IMR-90 (cell line): Measurements from ENCODE around the gene GNMT. TPM values are rescaled to one million over a fixed set of nuclear protein-coding genes. Genes with fewer than 3 reads are reported as not detected.

Experiments
- ATAC-seq: fragments of 200-7000 bp; cut with Tn5 transposase; 2 replicates; pipeline ENCODE4 v1.9.1; 2020; ENCODE audit warnings: low read depth, mild to moderate bottlenecking, moderate library complexity
- BruUV-seq: library from RNA; stranded (reverse); fragments of 400-500 nt; replicated peaks from 2 replicates; lab custom pipeline; 2021; lab: Mats Ljungman, UMichigan
- CTCF ChIA-PET: fragments of 300-600 bp; formaldehyde crosslinking; extraction: SDS; loops from one replicate; lab custom pipeline; 2021; ENCODE audit warnings: antibody characterized with exemption; lab: Yijun Ruan, JAX
- POLR2A ChIA-PET: fragments of 300-600 bp; sonication (Branson Sonifier 250); formaldehyde crosslinking; loops from one replicate; lab custom pipeline; 2022; ENCODE audit warnings: antibody characterized with exemption; ENCODE audit not compliant: unreplicated experiment; lab: Charles Lee
- DNase-seq: peaks from one replicate; pipeline ENCODE4 v3.0.0; 2013
- H2AFZ ChIP-seq: replicated peaks from 2 replicates; pipeline ENCODE3; 2013; ENCODE audit warnings: low read length, mild to moderate bottlenecking; ENCODE audit not compliant: poor library complexity
- H2AK5ac ChIP-seq: 2 replicates; pipeline ENCODE4 v1.6.1; 2013; ENCODE audit warnings: low read depth, low read length, inconsistent platforms
- H2AK9ac ChIP-seq: replicated peaks from 2 replicates; pipeline ENCODE3; 2013; ENCODE audit warnings: mild to moderate bottlenecking, low read depth, low read length, moderate library complexity; ENCODE audit not compliant: poor library complexity
- H2BK120ac ChIP-seq: 2 replicates; pipeline ENCODE4 v1.6.1; 2013; ENCODE audit warnings: low read depth, low read length, inconsistent platforms
- H2BK15ac ChIP-seq: 3 replicates; pipeline ENCODE4 v1.6.1; 2013; ENCODE audit warnings: low read depth, low read length, inconsistent platforms
- H2BK20ac ChIP-seq: 2 replicates; pipeline ENCODE4 v1.6.1; 2013; ENCODE audit warnings: low read depth, mild to moderate bottlenecking, inconsistent platforms, low read length, moderate library complexity
- H2BK5ac ChIP-seq: 2 replicates; pipeline ENCODE4 v1.6.1; 2013; ENCODE audit warnings: mild to moderate bottlenecking, low read depth, low read length, inconsistent platforms; ENCODE audit not compliant: poor library complexity, severe bottlenecking
- H3K14ac ChIP-seq: replicated peaks from 2 replicates; pipeline ENCODE4 v1.6.1; 2013; ENCODE audit warnings: low read depth, low read length, inconsistent platforms
- H3K18ac ChIP-seq: 2 replicates; pipeline ENCODE4 v1.6.1; 2013; ENCODE audit warnings: low read depth, low read length, control low read depth
- H3K23ac ChIP-seq: 2 replicates; pipeline ENCODE4 v1.6.1; 2013; ENCODE audit warnings: low read depth, low read length, inconsistent platforms
- H3K27ac ChIP-seq: 2 replicates; pipeline ENCODE4 v1.5.1; 2013; ENCODE audit warnings: mild to moderate bottlenecking, control low read depth, low read length; ENCODE audit not compliant: insufficient read depth
- H3K27me3 ChIP-seq: 2 replicates; pipeline ENCODE4 v1.6.1; 2013; ENCODE audit warnings: low read length; ENCODE audit not compliant: control insufficient read depth, insufficient read depth
- H3K36me3 ChIP-seq: 2 replicates; pipeline ENCODE4 v1.6.1; 2013; ENCODE audit warnings: low read length, mixed read lengths; ENCODE audit not compliant: control insufficient read depth, insufficient read depth
- H3K4ac ChIP-seq: 2 replicates; pipeline ENCODE4 v1.6.1; 2013; ENCODE audit warnings: low read depth, low read length, inconsistent platforms
- H3K4me1 ChIP-seq: 2 replicates; pipeline ENCODE4 v1.6.1; 2013; ENCODE audit warnings: low read length, mixed read lengths; ENCODE audit not compliant: control insufficient read depth, insufficient read depth
- H3K4me2 ChIP-seq: 2 replicates; pipeline ENCODE4 v1.6.1; 2013; ENCODE audit warnings: low read depth, mild to moderate bottlenecking, control low read depth, low read length, moderate library complexity
- H3K4me3 ChIP-seq: 2 replicates; pipeline ENCODE4 v1.5.1; 2013; ENCODE audit warnings: low read depth, mild to moderate bottlenecking, control low read depth, low read length, moderate library complexity; ENCODE audit not compliant: insufficient read depth
- H3K56ac ChIP-seq: 2 replicates; pipeline ENCODE4 v1.6.1; 2013; ENCODE audit warnings: low read length, inconsistent platforms; ENCODE audit not compliant: insufficient read depth; ENCODE audit errors: extremely low read depth
- H3K79me1 ChIP-seq, 2 experiments: 2 replicates each; pipeline ENCODE4 v1.6.1; 2013; ENCODE audit warnings: low read length in 2 of 2, inconsistent platforms in 1 of 2, low read depth in 1 of 2
- H3K9ac ChIP-seq: 2 replicates; pipeline ENCODE4 v1.6.1; 2013; ENCODE audit warnings: low read depth, low read length, control low read depth
- H3K9me1 ChIP-seq: 2 replicates; pipeline ENCODE4 v1.6.1; 2013; ENCODE audit warnings: low read length, inconsistent platforms; ENCODE audit not compliant: insufficient read depth
- H3K9me3 ChIP-seq: 2 replicates; pipeline ENCODE4 v1.6.1; 2013; ENCODE audit warnings: low read length; ENCODE audit not compliant: control insufficient read depth, insufficient read depth
- H4K20me1 ChIP-seq: 2 replicates; pipeline ENCODE4 v1.6.1; 2013; ENCODE audit warnings: low read length, inconsistent platforms; ENCODE audit not compliant: insufficient read depth
- H4K5ac ChIP-seq: 2 replicates; pipeline ENCODE4 v1.6.1; 2013; ENCODE audit warnings: mild to moderate bottlenecking, low read depth, low read length, control low read depth
- H4K8ac ChIP-seq, 2 experiments: 2 replicates each; pipeline ENCODE4 v1.6.1; 2013; ENCODE audit warnings: low read depth in 2 of 2, low read length in 2 of 2, control low read depth in 1 of 2, inconsistent platforms in 1 of 2
- H4K91ac ChIP-seq: 2 replicates; pipeline ENCODE4 v1.6.1; 2013; ENCODE audit warnings: low read depth, low read length, inconsistent platforms; ENCODE audit not compliant: insufficient read depth
- BHLHE40 ChIP-seq: fragments of 150-350 bp; IDR thresholded peaks from 2 replicates; pipeline ENCODE4 v1.6.1; 2016; ENCODE audit warnings: mild to moderate bottlenecking, low read depth, low read length
- CHD1 ChIP-seq: IDR thresholded peaks from 2 replicates; pipeline ENCODE4 v1.6.1; 2012; ENCODE audit warnings: low read depth, low read length, improper control_type of control experiment
- FOS ChIP-seq: fragments of 150-350 bp; IDR thresholded peaks from 2 replicates; pipeline ENCODE4 v1.6.1; 2016; ENCODE audit warnings: low read depth, low read length
- MAZ ChIP-seq: IDR thresholded peaks from 2 replicates; pipeline ENCODE4 v1.6.1; 2012; ENCODE audit warnings: low read depth, mild to moderate bottlenecking, low read length, improper control_type of control experiment, moderate library complexity, borderline replicate concordance
- MXI1 ChIP-seq: IDR thresholded peaks from 2 replicates; pipeline ENCODE4 v1.6.1; 2012; ENCODE audit warnings: low read depth, mild to moderate bottlenecking, low read length, moderate library complexity, borderline replicate concordance
- NFE2L2 ChIP-seq: fragments of 150-350 bp; IDR thresholded peaks from 2 replicates; pipeline ENCODE4 v1.6.1; 2016; ENCODE audit warnings: low read depth, mild to moderate bottlenecking, low read length
- POLR2A ChIP-seq: IDR thresholded peaks from 2 replicates; pipeline ENCODE4 v1.6.1; 2012; ENCODE audit warnings: mild to moderate bottlenecking, low read depth, low read length
- RFX5 ChIP-seq: IDR thresholded peaks from 2 replicates; pipeline ENCODE4 v1.8.0; 2012; ENCODE audit warnings: low read depth, mild to moderate bottlenecking, low read length, moderate library complexity
- SMC3 ChIP-seq: fragments of 150-350 bp; IDR thresholded peaks from 2 replicates; pipeline ENCODE4 v1.6.1; 2016; ENCODE audit warnings: low read depth, mild to moderate bottlenecking, antibody characterized with exemption, low read length, moderate library complexity
- USF2 ChIP-seq: fragments of 150-350 bp; IDR thresholded peaks from 2 replicates; pipeline ENCODE4 v1.6.1; 2017; ENCODE audit warnings: mild to moderate bottlenecking, antibody characterized with exemption, low read length, low read depth
- WGBS, 2 experiments: methylation state at CpG; one replicate each; pipeline versions ENCODE4 v1.1.5 to v1.1.7; 2013; ENCODE audit warnings: missing lambda C conversion rate in 2 of 2; ENCODE audit not compliant: insufficient read length in 1 of 2; ENCODE audit errors: extremely low coverage in 2 of 2; 5-methylcytosine and 5-hydroxymethylcytosine counted together
- dilution Hi-C: fragments of 300-500 bp; cut with HindIII; formaldehyde crosslinking; loops from one replicate; pipeline ENCODE4 v1.14.3; 2018; ENCODE audit warnings: low sequenced_read_pairs; ENCODE audit not compliant: unreplicated experiment
- in situ Hi-C: fragments of 300-500 bp; cut with MboI; formaldehyde crosslinking; loops from 3 replicates; pipeline ENCODE4 v1.14.3; 2019; ENCODE audit warnings: low sequenced_read_pairs, inconsistent platforms, mixed read lengths
- intact Hi-C: fragments of 100-400 bp; cut with micrococcal nuclease; formaldehyde crosslinking; loops from 2 replicates; pipeline ENCODE4 v1.10.0; 2022
- polyA plus RNA-seq, 3 experiments: library from polyadenylated mRNA; depleted of rRNA; stranded (reverse); fragments of >200 nt; gene quantifications; 2 replicates each; pipeline ENCODE4 v1.2.3, GENCODE V29; 2012; ENCODE audit warnings: low replicate concordance in 1 of 3
- total RNA-seq: library from RNA; depleted of rRNA; stranded (reverse); fragments of >200 nt; gene quantifications from 2 replicates; pipeline ENCODE4 v1.2.3, GENCODE V29; 2012
- TF ChIP-seq, protein P1 (sequence below): fragments of 150-350 bp; IDR thresholded peaks from 2 replicates; pipeline ENCODE4 v1.6.1; 2016; ENCODE audit warnings: low read depth, mild to moderate bottlenecking, low read length, moderate library complexity, borderline replicate concordance
- TF ChIP-seq, protein P2 (sequence below): conservative IDR thresholded peaks from 2 replicates; pipeline ENCODE4 v1.5.1; 2012; ENCODE audit warnings: mild to moderate bottlenecking, low read depth, low read length, improper control_type of control experiment

Gene GNMT
- total and polyA plus RNA-seq, 2 of the 4 experiments (the other 2 are of a cell fraction) = 0.36 TPM; not detected in 1

DNA sequence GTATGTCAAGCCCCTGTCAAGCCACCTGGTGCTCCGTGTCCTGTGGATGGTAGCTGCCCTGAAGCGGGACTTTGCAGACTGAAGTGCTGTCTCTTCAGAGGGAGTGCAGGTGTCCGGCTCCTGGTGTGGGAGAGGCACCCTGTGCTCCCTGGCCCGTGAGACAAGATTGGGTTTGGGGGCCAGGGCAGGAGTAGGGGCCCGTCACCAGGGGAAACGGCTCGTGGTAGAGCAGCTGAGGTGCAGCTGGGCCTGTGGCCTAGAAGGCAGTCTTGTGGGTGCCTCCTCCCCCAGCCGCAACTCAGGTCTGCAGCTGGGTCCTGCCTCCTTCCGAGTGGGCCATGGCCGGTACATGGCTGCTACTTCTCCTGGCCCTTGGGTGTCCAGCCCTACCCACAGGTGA lies 44.8 kb upstream of the GNMT start, which contains the start of gene PTCRA:
PTCRA (plus strand) TSS at position 322 of the 400 bp plus-strand sequence; CDS start at position 339, 17 bp downstream.
- no peak for DNase-seq
- no peak within 1 kb of the TSS for H3K4me3 ChIP-seq
- H3K4me2 ChIP-seq = no peak within 1 kb of the TSS
- CTCF ChIA-PET = no interaction called here
- no peaks in the 10 kb centered on the region for H4K20me1 ChIP-seq
- in situ Hi-C loops = no loop called here
- no peak within 1 kb of the TSS for H2BK5ac ChIP-seq
- H2AK9ac ChIP-seq = no peak within 1 kb of the TSS
- no peak within 1 kb of the TSS for H2AK5ac ChIP-seq
- ATAC-seq = no peak
- TF ChIP-seq BHLHE40 (no peak), NFE2L2 (no peak), RFX5 (no peak), POLR2A (no peak), FOS (no peak), MXI1 (no peak), MAZ (no peak), SMC3 (no peak), USF2 (no peak), CHD1 (no peak)
- TF ChIP-seq, protein P1, sequence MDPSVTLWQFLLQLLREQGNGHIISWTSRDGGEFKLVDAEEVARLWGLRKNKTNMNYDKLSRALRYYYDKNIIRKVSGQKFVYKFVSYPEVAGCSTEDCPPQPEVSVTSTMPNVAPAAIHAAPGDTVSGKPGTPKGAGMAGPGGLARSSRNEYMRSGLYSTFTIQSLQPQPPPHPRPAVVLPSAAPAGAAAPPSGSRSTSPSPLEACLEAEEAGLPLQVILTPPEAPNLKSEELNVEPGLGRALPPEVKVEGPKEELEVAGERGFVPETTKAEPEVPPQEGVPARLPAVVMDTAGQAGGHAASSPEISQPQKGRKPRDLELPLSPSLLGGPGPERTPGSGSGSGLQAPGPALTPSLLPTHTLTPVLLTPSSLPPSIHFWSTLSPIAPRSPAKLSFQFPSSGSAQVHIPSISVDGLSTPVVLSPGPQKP = no peak
- TF ChIP-seq, protein P2, sequence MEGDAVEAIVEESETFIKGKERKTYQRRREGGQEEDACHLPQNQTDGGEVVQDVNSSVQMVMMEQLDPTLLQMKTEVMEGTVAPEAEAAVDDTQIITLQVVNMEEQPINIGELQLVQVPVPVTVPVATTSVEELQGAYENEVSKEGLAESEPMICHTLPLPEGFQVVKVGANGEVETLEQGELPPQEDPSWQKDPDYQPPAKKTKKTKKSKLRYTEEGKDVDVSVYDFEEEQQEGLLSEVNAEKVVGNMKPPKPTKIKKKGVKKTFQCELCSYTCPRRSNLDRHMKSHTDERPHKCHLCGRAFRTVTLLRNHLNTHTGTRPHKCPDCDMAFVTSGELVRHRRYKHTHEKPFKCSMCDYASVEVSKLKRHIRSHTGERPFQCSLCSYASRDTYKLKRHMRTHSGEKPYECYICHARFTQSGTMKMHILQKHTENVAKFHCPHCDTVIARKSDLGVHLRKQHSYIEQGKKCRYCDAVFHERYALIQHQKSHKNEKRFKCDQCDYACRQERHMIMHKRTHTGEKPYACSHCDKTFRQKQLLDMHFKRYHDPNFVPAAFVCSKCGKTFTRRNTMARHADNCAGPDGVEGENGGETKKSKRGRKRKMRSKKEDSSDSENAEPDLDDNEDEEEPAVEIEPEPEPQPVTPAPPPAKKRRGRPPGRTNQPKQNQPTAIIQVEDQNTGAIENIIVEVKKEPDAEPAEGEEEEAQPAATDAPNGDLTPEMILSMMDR = no peak
- H2BK15ac ChIP-seq = no peak within 1 kb of the TSS
- H3K14ac ChIP-seq = no peak within 1 kb of the TSS
- H3K9me3 ChIP-seq = no peaks in the 10 kb centered on the region
- POLR2A ChIA-PET = no interaction called here
- H3K79me1 ChIP-seq = no peaks in the 10 kb centered on the region
- no peak within 1 kb of the TSS for H2AFZ ChIP-seq
- H3K36me3 ChIP-seq = no peaks in the 10 kb centered on the region
- H4K8ac ChIP-seq = no peak within 1 kb of the TSS
- H3K27ac ChIP-seq = no peak within 1 kb of the TSS
- H3K4me1 ChIP-seq = peaks cover 2% of the 10 kb centered on the region; the same call in 1 of the 2 replicates
- intact Hi-C loops = no loop called here
- H3K4ac ChIP-seq = no peak within 1 kb of the TSS
- H3K27me3 ChIP-seq = peaks cover 1% of the 10 kb centered on the region
- no peak within 1 kb of the TSS for H3K56ac ChIP-seq
- H4K5ac ChIP-seq = no peak within 1 kb of the TSS
- H4K91ac ChIP-seq = no peak within 1 kb of the TSS
- no peak within 1 kb of the TSS for H3K18ac ChIP-seq
- dilution Hi-C loops = no loop called here
- H3K9ac ChIP-seq = no peak within 1 kb of the TSS
- H2BK120ac ChIP-seq = no peak within 1 kb of the TSS
- no peaks in the 10 kb centered on the region for H3K9me1 ChIP-seq
- no peak within 1 kb of the TSS for H2BK20ac ChIP-seq
- 91% methylated on average over 4 of the region's 10 CpGs; no CpG with 5 or more reads in 1 of the 2 experiments for WGBS, 2 experiments
- BruUV-seq = no TSS peak
- H3K23ac ChIP-seq = no peak within 1 kb of the TSS
